Stimulated activated naive CD4-positive, alpha-beta T cell (primary cell): ENCODE results near the gene KPTN.

ENCODE experiments used
- DNase-seq, 6 experiments: peaks; one replicate each; lab custom pipeline; 2025; lab: John Stamatoyannopoulos, UW

The KPTN gene

DNA sequence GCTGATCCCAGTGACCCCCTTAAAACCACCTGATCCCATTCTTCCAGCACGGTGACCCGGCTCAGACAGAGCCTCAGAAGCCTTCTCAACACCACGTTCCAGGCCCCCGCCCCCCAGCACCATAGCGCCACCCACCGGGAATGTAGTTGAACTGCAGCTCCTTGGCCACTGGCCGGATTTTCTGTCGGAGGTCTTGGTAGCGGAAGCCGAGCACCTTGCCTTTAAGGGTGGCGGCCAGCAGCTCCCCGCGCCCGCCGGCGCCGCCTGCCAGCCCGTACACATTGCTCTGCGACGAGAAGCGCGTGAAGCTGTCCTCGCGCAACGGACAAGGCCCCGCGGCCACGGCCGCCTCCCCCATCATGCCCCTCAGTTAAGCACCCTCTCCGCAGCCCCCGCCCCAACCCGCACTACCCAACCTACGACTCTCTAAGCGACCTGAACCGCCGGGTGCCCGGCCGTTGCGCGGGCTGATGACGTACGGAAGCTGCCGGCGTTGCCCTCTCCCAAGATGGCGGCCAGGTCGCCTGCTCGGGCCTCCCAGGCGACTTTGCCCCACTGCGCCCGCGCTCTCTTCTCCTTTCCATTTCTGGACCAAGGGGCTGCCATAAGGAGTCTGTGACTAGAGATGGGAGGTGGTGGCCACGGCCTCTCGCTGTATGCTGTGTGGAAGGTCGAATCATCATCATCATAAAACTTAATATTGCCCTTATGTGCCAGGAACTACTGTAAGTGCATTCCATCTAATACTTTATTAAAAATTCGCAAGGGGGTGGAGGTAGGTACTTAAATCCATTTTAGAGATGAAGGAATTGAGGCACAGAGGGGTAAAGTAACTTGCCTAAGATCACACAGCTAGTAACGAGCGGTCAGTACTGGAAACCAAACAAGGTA is at the start of gene KPTN:
KPTN (minus strand) TSS at position 420 of the 891 bp plus-strand sequence; CDS start at position 361, 59 bp downstream.
- DNase-seq, result peak; percentile 81 to 95 (median 90)

DNA sequence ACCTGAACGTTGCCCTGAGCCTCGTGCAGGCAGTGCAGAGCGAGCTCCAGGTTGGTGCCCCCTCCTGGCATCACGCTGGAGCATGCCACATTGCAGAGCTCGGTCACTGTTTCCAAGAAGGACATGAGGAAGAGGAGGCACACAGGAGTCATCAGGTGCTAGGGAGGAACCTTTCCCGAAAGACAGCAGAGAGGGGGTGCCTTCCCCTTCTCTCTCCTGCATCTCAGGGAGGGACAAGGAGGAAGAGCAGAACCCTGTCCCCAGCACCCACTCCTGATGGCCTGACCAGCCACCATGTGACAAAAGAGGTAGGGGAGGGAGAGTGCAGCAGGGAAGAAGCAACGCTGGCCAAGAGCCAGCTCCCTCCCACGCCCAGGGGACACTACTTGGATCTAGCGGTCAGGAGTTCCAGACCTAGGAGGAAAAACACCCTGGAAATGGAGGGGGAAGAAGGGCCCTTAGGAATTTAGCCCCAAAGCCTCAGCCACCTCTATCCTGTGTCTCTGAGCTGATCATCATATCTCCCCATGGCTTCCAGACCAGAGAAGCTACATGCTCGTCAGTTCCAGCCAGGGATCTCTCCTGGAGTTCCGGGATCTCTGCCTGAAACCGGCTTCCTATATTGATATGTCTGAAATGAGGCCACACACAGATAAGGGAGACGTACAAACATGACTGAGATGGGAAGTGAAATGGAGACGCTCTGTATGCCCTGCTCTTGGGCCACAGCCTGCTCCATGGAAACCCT is 47.8 kb upstream of the KPTN start:
- DNase-seq, result no peak

DNA sequence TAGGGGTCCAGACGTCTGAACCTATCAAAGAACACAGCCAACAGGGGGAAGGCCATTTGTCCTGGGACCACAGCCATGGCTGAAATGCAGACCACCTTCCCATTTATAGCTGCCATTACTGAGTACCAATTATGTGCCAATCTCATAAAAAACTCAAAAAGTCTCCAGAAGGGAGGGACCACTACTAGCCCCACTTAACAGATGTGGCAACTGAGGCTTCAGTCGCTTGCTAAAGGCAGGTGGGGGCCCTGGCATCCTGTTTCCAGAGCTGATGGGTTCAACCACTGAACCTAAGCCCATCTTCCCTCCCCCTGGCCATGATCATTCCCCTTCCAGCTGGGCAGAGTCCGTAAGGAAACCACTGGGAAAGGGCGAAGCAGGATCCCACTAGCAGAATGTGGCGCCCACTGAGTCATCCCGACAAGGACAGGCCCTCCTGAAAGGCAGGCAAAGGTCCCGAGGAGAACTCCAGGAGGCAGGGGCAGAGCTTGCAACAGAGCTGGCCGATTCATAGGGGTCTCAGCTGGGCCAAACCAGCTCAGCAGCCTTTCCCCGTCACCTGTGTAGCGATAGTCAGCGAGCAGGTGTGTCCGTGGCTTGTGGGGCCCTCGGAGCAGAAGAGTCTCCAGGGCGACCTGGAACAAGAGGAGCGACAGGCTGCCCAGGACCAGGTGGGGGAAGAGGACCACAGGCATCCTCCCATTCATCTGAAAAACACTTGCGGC is 45.2 kb upstream of the KPTN start:
- no peak for DNase-seq

DNA sequence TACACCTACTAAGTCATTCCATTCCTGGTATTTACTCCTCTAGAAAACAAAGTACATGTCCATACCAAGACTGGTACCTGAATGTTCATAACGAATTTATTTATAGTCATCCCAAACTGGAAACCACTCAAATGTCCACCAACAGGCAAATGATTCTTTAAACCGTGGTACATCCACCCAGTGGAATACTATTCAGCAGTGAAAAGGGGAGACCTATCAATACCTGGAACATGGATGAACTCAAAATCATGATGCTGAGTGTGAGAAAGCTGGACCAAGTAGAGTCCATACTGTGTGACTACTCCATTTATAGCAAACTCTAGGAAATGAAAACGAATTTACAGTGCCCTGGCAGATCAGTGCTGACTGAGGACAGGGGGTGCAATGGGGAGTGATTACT is 42.8 kb upstream of the KPTN start:
- no peak for DNase-seq

DNA sequence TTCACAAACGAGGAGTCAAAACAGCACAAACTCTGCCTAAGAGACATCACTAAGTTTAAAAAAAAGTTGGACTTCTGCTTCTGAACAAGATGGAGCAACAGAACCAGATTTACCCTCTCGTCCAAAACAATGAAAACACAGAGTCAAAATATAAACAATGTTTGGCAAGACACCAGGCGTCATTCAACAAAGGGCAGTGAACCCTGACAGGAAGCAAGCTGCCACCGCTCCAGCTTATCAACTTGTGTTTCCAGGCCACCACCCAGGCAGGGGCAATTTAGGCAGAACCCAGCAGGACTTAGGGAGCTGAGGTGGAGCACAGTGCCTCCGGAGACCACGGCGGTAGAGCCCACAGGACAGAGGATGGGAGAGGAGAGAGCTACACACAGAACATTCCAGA is 39.5 kb upstream of the KPTN start:
- DNase-seq, result no peak

DNA sequence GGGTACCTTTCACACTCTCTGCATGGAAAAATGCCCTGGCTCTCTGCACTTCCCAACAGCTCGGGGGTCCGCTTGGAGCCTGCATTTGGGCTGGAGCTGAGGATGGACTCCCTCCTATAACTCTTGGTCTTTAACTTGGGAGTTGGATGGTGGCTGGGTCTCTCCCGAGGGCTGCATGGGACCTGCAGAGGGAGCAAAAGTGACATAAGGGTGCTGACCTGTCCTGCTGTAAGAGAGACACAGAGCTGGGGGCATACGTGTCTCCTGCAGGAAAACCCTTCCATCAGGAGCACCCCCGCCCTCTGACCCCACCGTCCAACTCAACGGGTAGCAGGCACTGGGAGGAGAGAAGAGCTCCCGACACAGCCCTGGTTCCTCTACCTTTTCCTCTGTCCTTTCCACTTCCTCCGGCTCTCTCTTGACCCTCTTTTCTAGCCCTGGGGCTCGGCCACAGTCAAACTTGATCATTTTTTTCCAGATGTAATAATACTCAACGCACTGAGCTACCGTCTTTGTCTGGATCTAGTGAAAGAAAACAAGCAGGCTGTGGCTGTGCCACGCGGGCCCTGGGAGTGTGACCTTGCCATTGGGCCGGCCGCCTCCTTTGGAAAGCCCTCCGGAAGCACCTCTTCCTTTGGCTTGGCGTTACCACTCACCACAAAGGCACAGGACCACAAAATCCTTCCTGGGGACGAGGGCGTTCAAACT is 37.6 kb upstream of the KPTN start:
- DNase-seq, result no peak

DNA sequence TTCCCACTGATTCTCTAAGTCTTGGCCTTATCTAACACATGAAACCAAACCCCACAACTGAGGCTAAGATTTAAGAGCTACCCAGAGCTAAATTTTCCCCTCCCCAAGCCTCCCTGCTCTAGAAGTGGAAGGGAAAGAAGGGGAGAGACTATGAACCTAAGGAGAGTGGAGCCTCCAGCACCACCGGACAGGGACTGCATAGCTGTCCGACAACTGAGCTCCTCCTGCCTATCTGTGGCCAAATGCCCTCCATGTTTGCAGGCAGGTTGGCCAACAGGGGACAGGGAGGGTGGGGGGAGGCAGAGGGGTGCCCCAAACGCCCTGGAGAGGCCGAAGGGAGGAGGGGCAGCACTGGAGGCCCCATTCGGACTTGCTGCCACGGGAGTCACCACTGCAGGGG is 36.8 kb upstream of the KPTN start:
- no peak for DNase-seq

DNA sequence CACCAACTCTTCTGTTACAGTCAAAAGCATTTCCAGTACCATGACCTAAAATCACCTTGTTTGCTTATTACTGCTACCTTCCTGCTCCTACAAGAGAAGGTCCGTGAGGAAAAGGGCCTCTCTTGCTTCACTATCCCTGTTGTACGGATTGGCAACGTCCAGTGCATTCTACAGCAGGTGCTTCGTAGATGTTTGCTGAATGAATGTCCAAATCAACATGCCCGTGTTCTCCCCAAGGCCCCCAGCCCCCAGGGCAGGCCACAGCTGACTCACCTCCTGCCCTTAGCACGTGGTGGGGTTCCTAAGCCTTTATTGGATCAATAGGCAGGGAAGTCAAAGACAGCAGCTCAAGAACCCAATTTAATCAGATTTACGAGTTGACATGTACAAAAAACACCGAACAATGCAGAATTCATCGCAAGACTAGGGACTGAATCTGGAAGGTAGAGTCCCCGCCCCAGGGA is 36.4 kb upstream of the KPTN start:
- DNase-seq, result no peak

DNA sequence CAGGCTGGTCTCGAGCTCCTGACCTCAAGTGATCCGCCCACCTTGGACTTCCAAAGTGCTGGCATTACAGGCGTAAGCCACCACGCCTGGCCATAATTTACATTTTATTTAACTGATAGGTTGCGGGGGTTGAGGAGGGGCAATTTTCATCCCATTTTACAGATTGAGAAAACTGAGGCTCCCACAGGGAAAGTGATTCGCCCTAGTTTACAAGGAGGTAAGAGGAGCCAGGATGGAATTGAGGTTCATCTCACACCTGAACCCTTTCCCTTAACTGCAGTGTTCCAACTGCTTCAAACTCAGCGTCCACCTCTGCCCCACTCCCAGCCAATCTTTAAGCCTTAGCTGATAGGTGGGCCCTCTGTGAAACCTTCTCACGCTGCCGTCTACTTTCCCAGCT is 34.8 kb upstream of the KPTN start:
- no peak for DNase-seq

DNA sequence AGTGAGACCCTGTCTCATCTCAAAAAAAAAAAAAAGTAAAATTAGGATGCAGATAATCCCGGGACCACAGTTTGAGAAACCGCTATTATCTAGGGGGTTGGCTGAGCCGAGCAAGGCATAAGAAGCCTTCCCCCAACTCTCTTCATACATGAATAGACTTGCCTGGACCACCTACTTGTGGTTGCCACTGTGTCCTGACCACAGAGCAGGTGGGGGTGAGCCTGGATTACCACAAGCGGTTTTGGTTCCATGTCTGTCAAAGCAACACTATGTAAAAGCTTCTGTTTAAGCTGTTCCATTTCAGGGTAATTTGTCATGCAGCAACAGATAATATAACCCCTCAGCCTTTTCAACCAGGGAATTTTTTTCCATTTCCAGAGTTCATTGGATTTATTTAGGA is 34.1 kb upstream of the KPTN start:
- peak in 4 of 6 experiments; percentile 11 to 23 (median 12) for DNase-seq

DNA sequence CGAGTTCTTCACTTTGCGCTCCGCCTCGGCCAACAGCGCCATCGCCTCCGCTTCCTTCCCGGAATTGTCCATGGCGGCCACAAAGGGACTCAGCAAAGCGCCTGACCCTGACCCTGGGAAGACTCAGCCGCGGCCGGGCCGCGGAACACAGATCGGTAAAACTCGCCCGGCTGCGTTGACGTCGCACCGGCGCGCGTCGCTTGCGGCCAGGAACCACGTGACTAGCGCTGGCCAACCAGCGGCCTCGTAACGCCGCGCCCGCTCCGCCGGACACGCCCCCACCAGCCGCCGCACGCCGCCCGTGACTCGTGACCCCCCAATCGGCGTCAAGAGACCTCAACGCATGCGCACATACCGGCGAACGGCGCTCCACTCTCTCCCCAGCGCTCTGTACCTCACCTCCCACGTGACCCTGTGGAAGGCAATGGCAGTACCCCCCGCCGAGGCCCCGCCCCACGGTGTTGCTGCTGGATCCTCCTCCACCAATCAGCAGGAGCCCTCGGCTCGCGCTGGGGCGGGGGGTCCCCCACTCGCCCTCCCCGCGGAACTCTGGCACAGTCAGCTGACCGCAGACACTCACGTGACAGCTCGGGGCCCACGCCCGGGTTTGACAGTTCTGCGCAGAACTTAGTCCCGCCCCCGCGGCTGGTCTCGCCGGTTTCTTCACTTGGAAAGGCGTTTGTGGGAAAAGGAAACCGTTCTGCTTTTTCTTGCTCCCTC is 31.0 kb upstream of the KPTN start, which contains the start of gene NAPA:
NAPA (minus strand) TSS at position 195 of the 720 bp plus-strand sequence; CDS start at position 72, 123 bp downstream.
- peak; percentile 99 to 100 (median 100) for DNase-seq

DNA sequence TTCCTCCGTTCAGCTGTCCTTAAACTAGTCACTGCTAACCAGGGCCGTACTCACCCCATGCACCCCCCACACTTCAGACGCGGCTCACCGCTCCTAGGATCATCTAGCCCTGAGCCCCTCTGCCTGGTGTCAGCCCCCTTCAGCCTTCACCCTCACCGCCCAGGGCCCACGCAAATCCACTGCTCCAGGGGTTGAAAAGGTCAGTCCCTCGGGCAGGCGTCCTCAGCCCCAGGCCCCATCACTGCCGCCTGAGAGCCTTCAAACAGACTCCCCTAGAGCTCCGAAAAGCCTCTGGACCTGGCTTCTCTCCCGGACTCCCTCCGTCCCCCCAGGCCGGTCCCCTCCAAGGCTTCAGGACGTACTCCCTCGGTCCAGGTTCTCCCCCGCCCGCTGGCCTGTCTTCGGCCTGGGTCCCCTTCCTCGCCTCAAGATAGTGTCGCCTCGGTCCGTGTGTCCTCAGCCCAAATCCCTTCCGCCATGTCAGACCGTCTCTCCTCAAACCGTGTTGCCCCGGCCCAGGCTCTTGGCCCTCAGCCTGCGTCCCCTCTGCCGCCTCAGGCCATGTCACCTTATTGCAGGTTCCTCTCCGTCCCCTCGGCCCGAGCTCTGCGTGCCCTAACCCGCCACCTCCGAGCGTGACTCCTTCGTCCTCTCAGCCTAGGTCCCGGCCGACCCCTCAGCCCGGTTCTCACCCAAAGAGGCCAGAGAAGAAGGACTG is 30.3 kb upstream of the KPTN start:
- DNase-seq, result no peak

DNA sequence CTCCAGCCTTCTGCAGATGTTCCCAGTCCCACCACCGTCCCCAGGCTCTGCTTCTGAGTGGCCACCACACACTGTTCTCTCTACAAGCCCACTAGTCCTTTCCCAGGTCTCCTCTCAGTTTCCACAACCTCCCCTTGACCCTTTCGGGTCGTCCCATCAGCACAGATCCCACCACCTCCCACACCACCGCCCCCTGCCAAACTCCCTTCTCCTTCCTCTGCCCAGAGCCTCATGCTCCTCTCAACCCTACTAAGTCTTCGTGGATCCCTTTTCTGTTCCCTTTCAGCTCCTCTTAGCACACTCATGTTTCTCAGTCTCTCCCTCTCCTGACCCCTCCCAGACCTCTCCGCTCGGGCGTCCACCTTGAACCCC is 28.9 kb upstream of the KPTN start:
- no peak for DNase-seq

DNA sequence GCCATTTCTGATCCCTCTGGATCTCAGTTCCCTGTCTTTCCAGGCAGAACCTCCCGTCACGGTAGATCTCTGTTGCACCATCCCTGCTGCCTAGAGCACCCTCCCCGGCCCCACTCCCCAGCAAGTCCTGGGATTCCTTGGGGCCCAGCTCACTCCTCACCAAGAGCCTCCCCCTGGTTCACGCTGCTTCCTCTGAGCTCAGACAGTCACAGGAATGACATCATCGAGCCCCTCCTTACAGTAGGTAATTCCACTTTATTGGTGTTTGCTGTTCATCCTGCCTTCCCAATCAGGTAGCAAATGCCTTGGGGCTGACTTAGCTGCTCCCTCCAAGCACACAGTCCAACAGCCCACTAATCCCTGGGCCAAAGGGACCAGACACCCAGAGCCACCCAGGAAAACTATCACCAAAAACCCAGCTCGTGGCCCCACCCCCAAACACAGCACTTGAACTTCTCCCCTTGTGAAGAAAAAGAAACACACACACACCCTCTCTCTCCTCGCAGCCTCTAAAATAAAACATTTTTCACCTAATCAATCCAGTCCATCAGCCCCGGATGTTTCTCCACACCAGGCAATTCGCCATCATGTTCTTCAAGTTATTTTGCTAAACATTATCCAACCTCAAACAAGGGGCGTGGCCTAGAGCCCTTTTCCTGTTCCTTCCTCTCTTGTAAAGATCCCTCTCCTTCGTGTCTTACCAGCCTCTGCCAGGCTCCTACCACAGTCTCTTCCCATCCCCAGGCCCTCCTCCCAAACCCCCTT is 28.3 kb upstream of the KPTN start:
- DNase-seq, result peak in 1 of 6 experiments; percentile 7

DNA sequence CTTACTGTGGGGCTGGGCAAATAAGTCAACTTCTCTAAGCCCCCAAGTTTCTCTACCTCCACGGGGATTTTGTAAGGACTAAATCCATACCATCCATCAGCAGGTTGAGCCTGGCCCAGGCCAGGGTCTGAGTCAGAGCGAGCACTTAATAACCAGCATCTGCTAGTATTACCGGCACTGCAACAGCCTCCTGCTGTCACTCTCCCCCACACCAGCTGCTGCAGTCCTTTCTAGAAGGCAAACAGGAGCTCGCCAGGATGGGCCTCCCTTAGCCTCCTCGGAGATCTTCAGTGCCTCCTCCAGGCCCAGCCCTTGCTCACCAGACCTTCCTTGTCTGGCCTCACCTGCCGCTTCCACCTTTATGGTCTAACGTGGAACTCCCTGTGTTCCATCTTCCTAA is 27.7 kb upstream of the KPTN start:
- no peak for DNase-seq

DNA sequence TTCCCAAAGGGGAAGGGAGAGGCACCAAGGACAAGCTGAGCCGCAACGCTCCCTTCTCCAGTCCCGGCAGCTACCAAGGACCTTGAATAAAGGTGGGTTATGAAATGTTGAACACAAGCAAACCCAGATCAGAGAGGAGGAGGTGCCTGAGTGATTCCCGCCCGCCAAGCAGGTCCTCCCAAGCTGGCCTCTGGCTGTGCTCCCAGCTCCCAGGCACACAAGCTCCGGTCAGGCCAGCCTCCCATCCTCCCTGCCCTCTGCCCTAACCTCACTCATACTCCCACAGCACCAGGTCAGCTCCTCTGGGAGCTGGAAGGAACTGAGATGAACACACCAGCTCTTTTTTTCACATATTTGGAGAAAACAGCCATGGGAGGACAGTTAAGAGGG is 27.1 kb upstream of the KPTN start:
- no peak for DNase-seq

DNA sequence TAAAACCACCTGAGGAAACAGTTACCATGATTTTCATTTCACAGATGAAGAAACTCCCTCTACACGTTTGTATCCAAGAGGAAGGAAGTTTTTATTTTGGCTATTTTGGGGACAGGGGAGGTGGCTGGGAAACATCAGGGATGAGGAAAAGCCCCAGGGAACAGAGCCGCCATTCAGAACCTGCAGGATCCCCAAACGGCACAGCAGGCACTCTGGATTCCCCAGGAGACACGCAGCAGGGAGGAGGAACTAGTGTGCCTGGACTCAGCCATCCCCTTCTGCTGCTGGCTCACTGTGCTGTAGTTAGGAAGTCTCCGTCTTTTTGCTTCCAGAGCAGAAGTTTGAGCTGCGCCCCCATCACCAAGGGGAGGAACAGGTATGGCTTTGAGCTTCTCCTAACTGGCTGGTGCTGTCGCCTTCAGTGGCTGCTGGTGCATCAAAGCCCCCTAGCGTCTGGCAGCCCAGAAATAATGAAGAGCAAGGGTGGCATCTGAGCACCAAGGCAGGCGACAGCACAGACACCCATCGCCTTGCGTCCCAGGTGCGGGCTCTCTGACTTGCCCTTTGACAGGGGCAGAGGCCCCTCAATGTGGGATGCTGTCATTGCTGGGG is 26.6 kb upstream of the KPTN start:
- DNase-seq, result no peak

DNA sequence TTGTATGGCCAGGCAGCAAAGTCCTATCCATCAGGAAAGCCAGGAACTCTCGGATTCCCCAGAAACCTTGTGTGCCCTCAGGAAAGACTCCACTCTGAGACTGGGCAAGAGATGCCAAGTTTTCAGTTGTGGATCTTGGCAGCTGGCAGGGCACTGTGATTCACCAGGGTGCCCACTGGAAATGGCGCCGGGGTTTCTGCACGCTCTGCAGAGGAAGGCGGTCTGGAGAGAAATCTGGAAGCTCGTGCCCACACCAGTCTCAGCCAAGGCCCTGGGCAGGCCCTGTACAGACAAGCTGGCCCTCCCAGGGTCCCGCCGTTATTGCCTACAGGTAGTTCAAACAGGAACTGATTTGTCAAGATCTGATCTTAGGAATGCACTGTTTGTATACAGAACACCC is 26.0 kb upstream of the KPTN start:
- DNase-seq, result no peak

DNA sequence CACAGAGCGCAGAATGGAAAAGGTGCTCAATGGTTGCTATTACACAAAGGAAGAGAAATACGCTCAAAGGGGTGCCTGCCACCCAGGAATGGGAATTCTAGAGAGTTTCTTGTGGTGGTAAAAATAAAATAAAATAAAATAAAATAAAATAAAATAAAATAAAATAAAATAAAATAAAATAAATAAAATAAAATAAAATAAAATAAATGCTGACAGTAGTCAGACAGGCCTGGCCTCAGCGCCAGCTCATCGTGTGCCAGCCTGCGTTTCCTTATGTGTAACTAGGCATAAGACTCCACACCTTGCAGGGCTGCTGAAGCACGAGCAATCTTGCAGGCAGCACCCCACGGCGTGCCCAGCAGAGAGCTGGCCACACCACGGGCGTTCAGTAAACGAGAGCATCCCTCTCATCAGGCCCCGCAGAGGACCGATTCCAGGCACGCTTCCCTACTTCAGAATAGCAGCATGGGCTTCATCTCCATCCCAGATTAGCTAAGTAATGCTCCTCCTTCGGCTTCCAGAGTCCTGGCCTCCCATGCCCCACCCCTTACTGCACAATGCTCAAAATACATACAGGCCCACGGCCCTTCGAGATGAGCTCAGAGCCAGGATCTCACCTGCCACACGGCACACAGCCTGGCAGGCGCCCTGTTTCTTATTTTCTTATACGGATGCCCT is 25.3 kb upstream of the KPTN start:
- DNase-seq, result no peak
